Parathyroid adenoma (tissue), 2 donors: ENCODE results near the gene PLXDC1.

Experiments used
- H2AFZ ChIP-seq: fragments of 300-600 bp; sonication (generic); one replicate; pipeline ENCODE4 v1.7.0; 2017; ENCODE audit warnings: antibody characterized with exemption, mild to moderate bottlenecking
- H3K27ac ChIP-seq: fragments of 300-600 bp; sonication (generic); one replicate; pipeline ENCODE4 v1.7.0; 2017
- H3K27me3 ChIP-seq: fragments of 300-600 bp; sonication (generic); one replicate; pipeline ENCODE4 v1.7.0; 2017; ENCODE audit warnings: low read length; ENCODE audit not compliant: control insufficient read depth, insufficient read depth
- H3K36me3 ChIP-seq: fragments of 300-600 bp; sonication (generic); one replicate; pipeline ENCODE4 v1.7.0; 2017; ENCODE audit warnings: low read length; ENCODE audit not compliant: control insufficient read depth, insufficient read depth
- H3K4me1 ChIP-seq: fragments of 300-600 bp; sonication (generic); one replicate; pipeline ENCODE4 v1.7.0; 2017; ENCODE audit warnings: control low read depth
- H3K4me2 ChIP-seq: fragments of 300-600 bp; sonication (generic); one replicate; pipeline ENCODE4 v1.7.0; 2017; ENCODE audit warnings: low read length
- H3K4me3 ChIP-seq: fragments of 300-600 bp; sonication (generic); one replicate; pipeline ENCODE4 v1.7.0; 2017; ENCODE audit warnings: low read depth, low read length
- H3K79me2 ChIP-seq: fragments of 300-600 bp; sonication (generic); one replicate; pipeline ENCODE4 v1.7.0; 2017; ENCODE audit warnings: control low read depth
- H3K9ac ChIP-seq: fragments of 300-600 bp; sonication (generic); one replicate; pipeline ENCODE4 v1.7.0; 2017; ENCODE audit warnings: mild to moderate bottlenecking
- H3K9me3 ChIP-seq: fragments of 300-600 bp; sonication (generic); one replicate; pipeline ENCODE4 v1.7.0; 2017; ENCODE audit warnings: low read length; ENCODE audit not compliant: control insufficient read depth
- CTCF ChIP-seq: fragments of 300-600 bp; sonication (generic); IDR thresholded peaks from one replicate; pipeline ENCODE4 v1.7.0; 2017; ENCODE audit warnings: antibody characterized with exemption, mild to moderate bottlenecking
- donor health status: primary hyperparathyroidism.

The PLXDC1 gene

DNA sequence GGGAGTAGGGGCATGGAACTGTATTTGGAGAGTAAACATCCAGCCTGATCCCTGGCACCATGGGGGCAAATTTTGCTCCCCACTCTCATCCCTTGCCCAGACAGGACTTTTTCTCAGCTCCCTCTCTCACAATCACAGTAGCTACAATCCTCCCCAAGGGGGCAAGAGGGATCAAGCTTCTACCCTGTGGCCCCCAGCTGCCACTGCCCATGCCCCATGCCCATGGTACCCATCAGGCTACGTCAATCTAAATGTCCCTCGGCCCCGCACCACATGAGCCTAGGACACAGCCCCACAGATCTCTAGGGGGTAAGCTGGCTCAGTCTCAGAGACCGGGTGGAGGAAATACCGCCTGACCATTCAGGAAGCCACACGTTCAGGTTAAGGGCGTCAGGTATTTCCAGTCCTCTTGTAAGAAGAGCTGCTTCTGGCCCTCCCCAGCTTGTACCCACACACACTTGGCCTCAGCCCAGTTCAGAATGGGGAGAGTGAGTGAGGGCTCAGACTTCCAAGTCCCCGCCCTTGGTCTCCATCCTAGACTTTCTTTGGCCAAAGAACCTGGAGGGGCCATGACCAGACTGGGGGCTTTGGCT is 44.2 kb upstream of the PLXDC1 start:
- Histone ChIP-seq H3K9me3 (no peaks in the 10 kb centered on the region), H3K9ac (no peak overlapping the region), H2AFZ (no peak overlapping the region), H3K4me2 (no peak overlapping the region), H3K36me3 (no peaks in the 10 kb centered on the region), H3K4me1 (peaks cover 6% of the 10 kb centered on the region), H3K27me3 (no peaks in the 10 kb centered on the region), H3K79me2 (peaks cover 7% of the 10 kb centered on the region), H3K27ac (no peak overlapping the region), H3K4me3 (no peak overlapping the region)
- no peak for TF ChIP-seq CTCF

GRCh38 chr17:39194985-39195524 is 43.6 kb upstream of the PLXDC1 start:
- Histone ChIP-seq H3K4me2 (no peak overlapping the region), H3K27ac (no peak overlapping the region), H3K4me3 (no peak overlapping the region), H3K79me2 (peaks cover under 1% of the 10 kb centered on the region), H3K4me1 (peaks cover 6% of the 10 kb centered on the region), H2AFZ (no peak overlapping the region), H3K9me3 (no peaks in the 10 kb centered on the region), H3K9ac (no peak overlapping the region), H3K36me3 (no peaks in the 10 kb centered on the region), H3K27me3 (no peaks in the 10 kb centered on the region)
- TF ChIP-seq CTCF: no peak

- Histone ChIP-seq H3K4me2 (no peak overlapping the region), H3K79me2 (no peaks in the 10 kb centered on the region), H3K27me3 (no peaks in the 10 kb centered on the region), H3K9me3 (no peaks in the 10 kb centered on the region), H3K9ac (no peak overlapping the region), H2AFZ (no peak overlapping the region), H3K4me1 (peaks cover 6% of the 10 kb centered on the region), H3K36me3 (no peaks in the 10 kb centered on the region), H3K4me3 (no peak overlapping the region), H3K27ac (no peak overlapping the region)
- no peak for TF ChIP-seq CTCF
These were observed 42.9 kb upstream of the PLXDC1 start for GRCh38 chr17:39194089-39194984.

- Histone ChIP-seq H3K79me2 (no peaks in the 10 kb centered on the region), H2AFZ (no peak overlapping the region), H3K4me3 (no peak overlapping the region), H3K36me3 (no peaks in the 10 kb centered on the region), H3K27ac (no peak overlapping the region), H3K9me3 (no peaks in the 10 kb centered on the region), H3K4me1 (peaks cover 5% of the 10 kb centered on the region), H3K27me3 (no peaks in the 10 kb centered on the region), H3K4me2 (no peak overlapping the region), H3K9ac (no peak overlapping the region)
- TF ChIP-seq CTCF: no peak
These were observed 41.9 kb upstream of the PLXDC1 start for GRCh38 chr17:39193346-39193745.
